Karpas-422 (cell line): ENCODE results near the gene PRKN. TPM values are rescaled to one million over a fixed set of nuclear protein-coding genes. Genes with fewer than 3 reads are reported as not detected.

ENCODE experiments used
- DNase-seq: peaks from one replicate; pipeline ENCODE4 v3.0.0-alpha.2; 2015
- H2AFZ ChIP-seq: fragments of 200-600 bp; sonication (generic); 2 replicates; pipeline ENCODE4 v1.6.1; 2014; ENCODE audit warnings: antibody characterized with exemption, low read length, mixed read lengths
- H3K27ac ChIP-seq: fragments of 200-600 bp; sonication (generic); 2 replicates; pipeline ENCODE4 v1.5.1; 2014; ENCODE audit warnings: mild to moderate bottlenecking, low read length, moderate library complexity
- H3K27me3 ChIP-seq: fragments of 200-600 bp; sonication (generic); 2 replicates; pipeline ENCODE4 v1.6.1; 2014; ENCODE audit warnings: low read length, mixed read lengths
- H3K36me3 ChIP-seq: fragments of 200-600 bp; sonication (generic); 2 replicates; pipeline ENCODE4 v1.6.1; 2014; ENCODE audit warnings: low read length, mixed read lengths; ENCODE audit not compliant: insufficient read depth
- H3K4me1 ChIP-seq: fragments of 200-600 bp; sonication (generic); 2 replicates; pipeline ENCODE4 v1.6.1; 2014; ENCODE audit warnings: mild to moderate bottlenecking, low read length, mixed read lengths
- H3K4me2 ChIP-seq: fragments of 200-600 bp; sonication (generic); 2 replicates; pipeline ENCODE4 v1.6.1; 2014; ENCODE audit warnings: low read length, low read depth, mild to moderate bottlenecking; ENCODE audit not compliant: poor library complexity, severe bottlenecking
- H3K4me3 ChIP-seq: fragments of 200-600 bp; sonication (generic); 2 replicates; pipeline ENCODE4 v1.5.1; 2014; ENCODE audit warnings: mild to moderate bottlenecking, antibody characterized with exemption, low read length, mixed read lengths
- H3K79me2 ChIP-seq: fragments of 200-600 bp; sonication (generic); 2 replicates; pipeline ENCODE4 v1.6.1; 2014; ENCODE audit warnings: mild to moderate bottlenecking, low read length, mixed read lengths
- H3K9ac ChIP-seq: fragments of 200-600 bp; sonication (generic); 2 replicates; pipeline ENCODE4 v1.6.0; 2014; ENCODE audit warnings: low read length
- H3K9me2 ChIP-seq: fragments of 200-600 bp; sonication (generic), shearing (Covaris generic); replicated peaks from 2 replicates; pipeline ENCODE4 v1.6.0; 2014; ENCODE audit warnings: mild to moderate bottlenecking, low read length, moderate library complexity; ENCODE audit not compliant: insufficient read depth
- H3K9me3 ChIP-seq: fragments of 300-700, 200-600 bp; sonication (generic); 2 replicates; pipeline ENCODE4 v1.6.1; 2014; ENCODE audit warnings: low read length, mixed read lengths
- H4K20me1 ChIP-seq: fragments of 200-600 bp; sonication (generic); 2 replicates; pipeline ENCODE4 v1.6.1; 2014; ENCODE audit warnings: mild to moderate bottlenecking, antibody characterized with exemption, low read length, low read depth; ENCODE audit not compliant: insufficient read depth
- total RNA-seq: library from RNA; depleted of rRNA; stranded (reverse); fragments of >200 nt; shearing (Covaris generic); gene quantifications from 2 replicates; pipeline ENCODE4 v1.2.3, GENCODE V29; 2014; ENCODE audit warnings: low replicate concordance

Gene PRKN
- total RNA-seq, 1 experiment from 2014 or later: not detected

DNA sequence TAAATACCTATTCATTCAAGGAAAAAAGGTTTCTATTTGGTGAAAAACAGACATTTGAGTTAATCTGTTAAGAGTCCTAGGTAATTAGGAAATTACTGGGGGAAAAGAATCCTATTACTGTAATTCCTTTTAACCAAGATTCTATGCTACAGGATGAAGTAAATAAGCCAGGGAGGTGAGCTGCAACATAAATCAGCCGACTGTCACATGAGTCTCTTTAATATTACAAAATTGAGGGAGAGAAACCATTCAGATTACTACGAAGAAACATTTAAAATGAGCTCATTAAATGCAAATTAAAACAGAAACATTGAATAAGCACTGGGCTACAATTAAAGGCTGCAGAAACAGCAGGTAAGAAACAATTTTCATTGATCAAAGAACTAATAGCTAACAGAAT lies 5.3 kb downstream of the PRKN start:
- Histone ChIP-seq H3K4me1 (no peaks in the 10 kb centered on the region), H3K27me3 (no peaks in the 10 kb centered on the region), H2AFZ (no peak overlapping the region), H3K9me3 (peaks cover 8% of the 10 kb centered on the region; the same call in 1 of the 2 replicates), H3K4me2 (no peak overlapping the region), H4K20me1 (no peaks in the 10 kb centered on the region), H3K27ac (no peak overlapping the region), H3K9me2 (no peaks in the 10 kb centered on the region), H3K4me3 (no peak overlapping the region), H3K9ac (no peak overlapping the region), H3K36me3 (no peaks in the 10 kb centered on the region), H3K79me2 (no peaks in the 10 kb centered on the region)
- no peak for DNase-seq

DNA sequence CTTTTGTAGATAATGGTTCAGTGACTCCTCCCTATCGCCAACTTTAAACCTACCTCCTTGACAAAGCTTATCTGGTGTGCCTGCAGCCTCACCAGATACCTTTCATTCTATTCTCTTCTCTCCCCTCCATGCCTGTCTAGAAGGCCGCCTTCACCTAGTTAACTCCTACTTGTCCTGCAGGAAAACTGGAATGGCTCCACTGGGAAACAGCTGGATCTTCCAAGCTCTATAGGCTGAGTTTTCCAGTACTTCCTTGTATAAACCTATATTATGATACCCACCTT lies 6.2 kb downstream of the PRKN start:
- H2AFZ ChIP-seq: no peak overlapping the region
- no peak overlapping the region for H3K4me2 ChIP-seq
- no peak overlapping the region for H3K9ac ChIP-seq
- H3K9me2 ChIP-seq: no peaks in the 10 kb centered on the region
- no peaks in the 10 kb centered on the region for H3K36me3 ChIP-seq
- H3K4me1 ChIP-seq: no peaks in the 10 kb centered on the region
- H4K20me1 ChIP-seq: no peaks in the 10 kb centered on the region
- H3K27ac ChIP-seq: no peak overlapping the region
- H3K4me3 ChIP-seq: no peak overlapping the region
- no peak for DNase-seq
- H3K9me3 ChIP-seq: peaks cover 14% of the 10 kb centered on the region
- H3K27me3 ChIP-seq: no peaks in the 10 kb centered on the region
- H3K79me2 ChIP-seq: no peaks in the 10 kb centered on the region

DNA sequence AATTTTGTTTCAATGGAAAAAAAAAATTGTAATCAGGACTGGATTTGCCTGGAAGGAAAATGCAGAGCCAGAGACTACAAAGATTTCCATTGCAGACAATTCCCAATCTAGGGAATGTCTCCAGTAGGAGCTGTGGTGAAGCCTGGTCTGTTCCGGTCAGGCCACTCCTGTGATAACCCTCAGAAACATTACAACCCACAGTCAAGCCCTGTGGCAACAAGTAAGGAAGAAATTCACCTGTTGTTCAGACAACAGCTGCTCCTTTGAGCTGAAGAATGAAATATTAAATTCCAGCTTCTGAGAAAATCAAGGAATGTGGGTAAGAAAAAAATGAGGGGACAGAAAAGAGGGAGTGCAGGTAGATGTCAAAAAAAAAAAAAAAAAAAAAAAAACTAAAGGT lies 8.0 kb downstream of the PRKN start:
- no peaks in the 10 kb centered on the region for H3K9me2 ChIP-seq

DNA sequence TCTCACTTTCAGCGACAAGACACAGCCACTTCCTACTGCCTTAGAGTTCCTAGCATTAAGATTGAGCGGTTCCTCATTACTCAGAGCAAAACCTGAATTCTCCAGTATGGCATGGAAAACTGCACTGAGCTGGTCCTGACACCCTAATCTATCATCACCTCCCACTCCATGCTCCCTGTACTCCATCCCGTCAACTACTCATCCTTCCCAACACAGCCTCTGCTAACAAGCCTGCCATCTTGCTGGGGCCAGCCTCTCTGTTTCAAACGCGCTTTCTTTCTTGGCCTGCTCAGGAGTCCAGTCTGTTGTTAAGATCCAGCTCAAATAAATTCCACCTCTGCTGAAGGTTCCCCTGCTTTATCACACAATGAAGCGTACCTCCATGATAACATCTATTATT lies 12.0 kb downstream of the PRKN start:
- Histone ChIP-seq H4K20me1 (no peaks in the 10 kb centered on the region), H3K4me2 (no peak overlapping the region), H3K27ac (no peak overlapping the region), H3K27me3 (no peaks in the 10 kb centered on the region), H3K36me3 (no peaks in the 10 kb centered on the region), H3K9me2 (no peaks in the 10 kb centered on the region), H3K4me1 (no peaks in the 10 kb centered on the region), H3K9me3 (peaks cover 16% of the 10 kb centered on the region), H2AFZ (no peak overlapping the region), H3K4me3 (no peak overlapping the region), H3K79me2 (no peaks in the 10 kb centered on the region), H3K9ac (no peak overlapping the region)
- DNase-seq: no peak

More for the DNA sequence above, 8.0 kb downstream of the PRKN start:
- Histone ChIP-seq H2AFZ (no peak overlapping the region), H3K4me1 (no peaks in the 10 kb centered on the region), H3K79me2 (no peaks in the 10 kb centered on the region), H3K9me3 (peaks cover 19% of the 10 kb centered on the region), H3K4me3 (no peak overlapping the region), H3K9ac (no peak overlapping the region), H3K4me2 (no peak overlapping the region), H3K27me3 (no peaks in the 10 kb centered on the region), H4K20me1 (no peaks in the 10 kb centered on the region), H3K27ac (no peak overlapping the region), H3K36me3 (no peaks in the 10 kb centered on the region)
- no peak for DNase-seq

DNA sequence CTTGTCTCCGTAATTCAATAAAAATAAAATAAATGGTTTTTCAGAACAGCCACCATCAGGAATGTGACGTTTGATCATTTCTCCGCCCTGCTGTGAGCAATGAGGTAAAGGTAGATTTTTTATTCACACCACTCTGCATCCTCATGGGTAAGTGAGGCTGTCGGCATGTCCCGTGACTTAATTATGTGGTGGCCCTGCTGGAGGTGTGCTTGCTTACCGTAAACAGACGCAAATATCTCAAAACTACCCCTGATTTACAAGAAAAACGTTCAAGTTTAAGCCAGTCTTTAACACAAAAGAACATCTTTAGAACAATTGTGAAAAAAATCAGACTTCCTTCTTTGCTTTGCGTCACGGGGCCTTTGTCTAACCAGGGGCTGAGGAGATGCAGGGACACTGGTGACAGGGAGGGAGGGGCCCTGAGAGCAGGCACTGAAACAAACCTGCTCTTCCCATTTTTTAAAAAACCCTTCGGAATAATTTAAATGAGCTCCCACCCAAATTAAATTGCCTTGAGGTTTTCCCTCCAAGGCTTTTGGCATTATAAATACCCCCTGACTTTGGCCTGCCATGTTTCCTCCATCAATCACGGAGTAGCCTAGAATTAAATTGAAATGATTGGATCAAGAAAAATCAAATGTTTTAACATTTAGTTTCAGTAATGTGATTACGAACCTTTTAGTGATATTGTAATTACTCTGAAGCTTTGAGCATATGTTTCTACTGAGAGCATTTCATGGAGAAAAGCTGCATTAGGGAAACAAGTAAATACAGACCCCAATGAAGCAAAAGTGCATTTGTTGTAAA lies 13.4 kb downstream of the PRKN start:
- no peak overlapping the region for H3K4me3 ChIP-seq
- H3K9me3 ChIP-seq: peaks cover 16% of the 10 kb centered on the region
- H3K9ac ChIP-seq: no peak overlapping the region
- H2AFZ ChIP-seq: no peak overlapping the region
- no peak overlapping the region for H3K4me2 ChIP-seq
- H3K79me2 ChIP-seq: no peaks in the 10 kb centered on the region
- H4K20me1 ChIP-seq: no peaks in the 10 kb centered on the region
- H3K9me2 ChIP-seq: no peaks in the 10 kb centered on the region
- no peaks in the 10 kb centered on the region for H3K4me1 ChIP-seq
- H3K27ac ChIP-seq: no peak overlapping the region
- no peak for DNase-seq
- H3K36me3 ChIP-seq: no peaks in the 10 kb centered on the region
- H3K27me3 ChIP-seq: no peaks in the 10 kb centered on the region

DNA sequence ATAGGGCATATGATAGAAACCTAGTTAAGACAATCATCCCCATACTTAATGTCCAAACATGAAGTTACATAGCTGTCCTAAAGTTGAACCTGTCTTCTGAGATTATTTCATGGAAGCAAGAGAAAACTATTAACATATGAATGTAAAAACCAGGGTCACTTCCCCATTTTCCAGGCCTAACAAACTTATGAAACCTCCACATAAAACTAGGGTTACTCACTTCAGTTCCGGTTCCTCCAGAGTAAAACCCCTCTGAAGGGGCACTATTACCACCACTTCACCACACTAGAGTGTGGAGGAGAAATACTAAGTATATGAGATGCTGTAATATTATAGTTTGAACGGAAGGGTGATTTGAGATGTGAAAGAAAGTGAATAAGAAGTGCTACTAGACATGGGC lies 14.9 kb downstream of the PRKN start:
- no peak for DNase-seq
- no peak overlapping the region for H3K4me2 ChIP-seq

DNA sequence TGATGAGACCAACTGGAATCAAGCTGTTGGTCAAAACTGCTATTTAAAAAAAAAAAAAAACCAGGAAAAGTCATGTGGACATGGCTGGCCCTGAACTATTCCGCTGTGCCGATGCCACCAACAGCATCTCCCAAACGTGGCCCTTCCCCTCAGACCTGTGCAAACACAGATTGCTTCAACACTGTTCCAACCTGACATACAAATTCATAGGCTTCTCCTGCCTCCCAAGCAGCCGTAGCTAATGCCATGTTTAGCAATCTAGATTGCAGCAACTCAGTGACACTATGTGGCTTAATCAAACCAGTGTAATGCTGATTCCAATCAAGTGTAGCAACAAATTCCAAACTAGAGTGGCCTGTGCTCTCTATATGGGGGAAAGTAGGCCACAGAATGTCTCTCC lies 16.2 kb downstream of the PRKN start:
- Histone ChIP-seq H3K4me2 (no peak overlapping the region), H2AFZ (no peak overlapping the region), H3K27ac (no peak overlapping the region), H3K36me3 (no peaks in the 10 kb centered on the region), H3K4me3 (no peak overlapping the region), H3K9me2 (no peaks in the 10 kb centered on the region), H3K4me1 (no peaks in the 10 kb centered on the region), H3K79me2 (no peaks in the 10 kb centered on the region), H3K9me3 (peaks cover 9% of the 10 kb centered on the region), H3K9ac (no peak overlapping the region), H4K20me1 (no peaks in the 10 kb centered on the region), H3K27me3 (no peaks in the 10 kb centered on the region)
- no peak for DNase-seq

More for the DNA sequence above, 14.9 kb downstream of the PRKN start:
- H3K9ac ChIP-seq: no peak overlapping the region
- H3K36me3 ChIP-seq: no peaks in the 10 kb centered on the region
- no peaks in the 10 kb centered on the region for H3K27me3 ChIP-seq
- H3K27ac ChIP-seq: no peak overlapping the region
- H2AFZ ChIP-seq: no peak overlapping the region
- no peaks in the 10 kb centered on the region for H3K4me1 ChIP-seq
- peaks cover 17% of the 10 kb centered on the region for H3K9me3 ChIP-seq
- no peaks in the 10 kb centered on the region for H4K20me1 ChIP-seq
- H3K79me2 ChIP-seq: no peaks in the 10 kb centered on the region
- no peaks in the 10 kb centered on the region for H3K9me2 ChIP-seq
- no peak overlapping the region for H3K4me3 ChIP-seq

DNA sequence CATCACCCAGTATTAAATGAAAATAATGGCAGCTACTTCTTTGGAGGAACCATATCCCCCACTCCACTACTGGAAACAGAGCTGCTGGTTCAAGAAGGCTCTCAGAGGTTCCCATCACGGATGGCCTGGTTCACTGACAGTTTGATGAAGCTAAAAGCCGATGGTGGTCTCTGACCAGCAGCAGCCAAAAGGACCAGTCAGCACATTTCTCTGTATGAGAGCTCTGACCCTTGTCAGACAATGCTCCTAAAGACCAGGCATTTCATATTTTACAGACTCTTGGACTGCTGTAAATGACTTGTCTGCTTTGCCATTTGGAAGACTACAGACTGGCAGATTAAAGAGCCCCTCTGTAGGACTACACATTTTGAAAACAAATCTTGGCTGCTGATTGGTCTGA lies 16.6 kb downstream of the PRKN start:
- no peaks in the 10 kb centered on the region for H3K4me1 ChIP-seq
- H3K79me2 ChIP-seq: no peaks in the 10 kb centered on the region
- H3K27ac ChIP-seq: no peak overlapping the region
- H3K4me2 ChIP-seq: no peak overlapping the region
- no peaks in the 10 kb centered on the region for H3K9me2 ChIP-seq
- no peak for DNase-seq
- H3K27me3 ChIP-seq: no peaks in the 10 kb centered on the region
- H3K36me3 ChIP-seq: no peaks in the 10 kb centered on the region
- no peak overlapping the region for H2AFZ ChIP-seq
- H4K20me1 ChIP-seq: no peaks in the 10 kb centered on the region
- H3K4me3 ChIP-seq: no peak overlapping the region
- no peak overlapping the region for H3K9ac ChIP-seq
- H3K9me3 ChIP-seq: peaks cover 8% of the 10 kb centered on the region; the same call in 1 of the 2 replicates
